ENCODE measurements around the gene SRP14.

- TF ChIP-seq, protein P1, sequence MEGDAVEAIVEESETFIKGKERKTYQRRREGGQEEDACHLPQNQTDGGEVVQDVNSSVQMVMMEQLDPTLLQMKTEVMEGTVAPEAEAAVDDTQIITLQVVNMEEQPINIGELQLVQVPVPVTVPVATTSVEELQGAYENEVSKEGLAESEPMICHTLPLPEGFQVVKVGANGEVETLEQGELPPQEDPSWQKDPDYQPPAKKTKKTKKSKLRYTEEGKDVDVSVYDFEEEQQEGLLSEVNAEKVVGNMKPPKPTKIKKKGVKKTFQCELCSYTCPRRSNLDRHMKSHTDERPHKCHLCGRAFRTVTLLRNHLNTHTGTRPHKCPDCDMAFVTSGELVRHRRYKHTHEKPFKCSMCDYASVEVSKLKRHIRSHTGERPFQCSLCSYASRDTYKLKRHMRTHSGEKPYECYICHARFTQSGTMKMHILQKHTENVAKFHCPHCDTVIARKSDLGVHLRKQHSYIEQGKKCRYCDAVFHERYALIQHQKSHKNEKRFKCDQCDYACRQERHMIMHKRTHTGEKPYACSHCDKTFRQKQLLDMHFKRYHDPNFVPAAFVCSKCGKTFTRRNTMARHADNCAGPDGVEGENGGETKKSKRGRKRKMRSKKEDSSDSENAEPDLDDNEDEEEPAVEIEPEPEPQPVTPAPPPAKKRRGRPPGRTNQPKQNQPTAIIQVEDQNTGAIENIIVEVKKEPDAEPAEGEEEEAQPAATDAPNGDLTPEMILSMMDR (conservative IDR thresholded peaks at IDR 0.05): no peak
- no peak for TF ChIP-seq ZFX (IDR thresholded peaks at IDR 0.05)
Observed at GRCh38 chr15:40066589-40066988, 27.6 kb upstream of the SRP14 start.
